Right lobe of liver (tissue), 4 donors: ENCODE data around the gene LCE3D.

Source experiments
- POLR2A ChIP-seq: fragments of 450-650 bp; IDR thresholded peaks from one replicate; pipeline ENCODE4 v1.6.1; 2017; ENCODE audit warnings: antibody characterized with exemption, mild to moderate bottlenecking
- TF ChIP-seq, protein P1 (sequence below), 4 donors: fragments of 200-600 bp in 3 of 4; fragments of 450-650 bp in 1 of 4; IDR thresholded peaks; one replicate each; pipeline versions ENCODE4 v1.5.1 to v1.8.0; 2016 to 2022; ENCODE audit warnings: antibody characterized with exemption in 4 of 4, mild to moderate bottlenecking in 2 of 4
- donor health status: DM: no; HTN: no; CAD: no.
- donor health status: DM: no; HTN: no; CAD: no.
- donor health status: DM: no; HTN: yes; CAD: no.

DNA sequence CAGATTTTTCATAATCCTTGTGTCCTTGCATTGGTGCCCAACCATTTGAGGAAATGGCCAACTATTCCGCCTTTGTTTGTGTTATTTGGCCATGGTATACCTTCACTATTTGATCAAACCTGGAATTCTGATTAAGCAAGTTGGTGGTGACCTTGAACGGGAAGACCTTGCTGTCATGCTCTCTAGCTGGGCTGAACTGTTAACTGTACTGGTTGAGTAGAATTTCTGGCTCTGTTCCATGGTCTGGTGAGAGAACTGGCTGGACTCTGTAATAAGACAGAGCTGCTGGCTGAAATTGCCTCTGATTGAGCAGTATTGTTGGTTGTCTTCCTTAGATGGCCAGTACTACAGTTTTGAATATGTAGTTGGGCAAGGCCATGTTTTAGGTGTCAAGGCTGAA is 16.7 kb upstream of the LCE3D start:
- TF ChIP-seq, protein P1, sequence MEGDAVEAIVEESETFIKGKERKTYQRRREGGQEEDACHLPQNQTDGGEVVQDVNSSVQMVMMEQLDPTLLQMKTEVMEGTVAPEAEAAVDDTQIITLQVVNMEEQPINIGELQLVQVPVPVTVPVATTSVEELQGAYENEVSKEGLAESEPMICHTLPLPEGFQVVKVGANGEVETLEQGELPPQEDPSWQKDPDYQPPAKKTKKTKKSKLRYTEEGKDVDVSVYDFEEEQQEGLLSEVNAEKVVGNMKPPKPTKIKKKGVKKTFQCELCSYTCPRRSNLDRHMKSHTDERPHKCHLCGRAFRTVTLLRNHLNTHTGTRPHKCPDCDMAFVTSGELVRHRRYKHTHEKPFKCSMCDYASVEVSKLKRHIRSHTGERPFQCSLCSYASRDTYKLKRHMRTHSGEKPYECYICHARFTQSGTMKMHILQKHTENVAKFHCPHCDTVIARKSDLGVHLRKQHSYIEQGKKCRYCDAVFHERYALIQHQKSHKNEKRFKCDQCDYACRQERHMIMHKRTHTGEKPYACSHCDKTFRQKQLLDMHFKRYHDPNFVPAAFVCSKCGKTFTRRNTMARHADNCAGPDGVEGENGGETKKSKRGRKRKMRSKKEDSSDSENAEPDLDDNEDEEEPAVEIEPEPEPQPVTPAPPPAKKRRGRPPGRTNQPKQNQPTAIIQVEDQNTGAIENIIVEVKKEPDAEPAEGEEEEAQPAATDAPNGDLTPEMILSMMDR (IDR thresholded peaks at IDR 0.05): no peak
- TF ChIP-seq POLR2A: no peak
